ENCODE results near the gene FOXE3.
A peak's percentile ranks its signal among the peaks of the same experiment; 100 is the strongest.

FOXE3 gene

GRCh38 chr1:47384083-47384482, 32.0 kb upstream of the FOXE3 start:
- peaks cover 4 to 28% (median 13%) of the 10 kb centered on the region in 4 experiments for H3K36me3 ChIP-seq (ENCODE audit: control insufficient read depth in 4 of 4, insufficient read depth in 4 of 4, low read length in 3 of 4)
- CTCF ChIA-PET, result interaction anchor here (1.0 to 1.4 kb wide), 2 partner anchors 17 to 52 kb away, joined by 3 read pairs; no protein-coding TSS in a partner anchor
- POLR2A ChIA-PET, result no interaction called here
- H3K4me1 ChIP-seq (ENCODE audit: control extremely low read depth in 1 of 4, control insufficient read depth in 4 of 4, insufficient read depth in 4 of 4, low read length in 3 of 4), result no peaks in the 10 kb centered on the region
- H3K9me3 ChIP-seq (ENCODE audit: control extremely low read depth in 1 of 5, control insufficient read depth in 4 of 5, insufficient read depth in 2 of 5, low read depth in 1 of 5, low read length in 4 of 5), result no peaks in the 10 kb centered on the region
- DNase-seq, result no peak
- WGBS (ENCODE audit: insufficient coverage), result no CpG with 5 or more reads among the region's 3 CpGs
- no peak overlapping the region for H3K4me3 ChIP-seq (ENCODE audit: control insufficient read depth in 1 of 7, extremely low read depth in 1 of 7, insufficient read depth in 4 of 7, low read depth in 2 of 7, low read length in 6 of 7)
- H3K27me3 ChIP-seq (replicated peaks in 2 of 5; ENCODE audit: control insufficient read depth in 4 of 5, insufficient read depth in 5 of 5, low read length in 4 of 5), result peaks cover 0 to 3% (median 0%) of the 10 kb centered on the region in 5 experiments
- no peak overlapping the region for H3K27ac ChIP-seq (ENCODE audit: insufficient read depth in 1 of 2, low read depth in 1 of 2, low read length in 2 of 2, poor library complexity in 1 of 2, severe bottlenecking in 2 of 2)

GRCh38 chr1:47385020-47385419, 31.1 kb upstream of the FOXE3 start:
- Histone ChIP-seq H3K27ac (ENCODE audit: insufficient read depth in 1 of 2, low read depth in 1 of 2, low read length in 2 of 2, poor library complexity in 1 of 2, severe bottlenecking in 2 of 2) (no peak overlapping the region), H3K27me3 (replicated peaks in 2 of 5; ENCODE audit: control insufficient read depth in 4 of 5, insufficient read depth in 5 of 5, low read length in 4 of 5) (peaks cover 0 to 4% (median 0%) of the 10 kb centered on the region in 5 experiments), H3K4me3 (ENCODE audit: control insufficient read depth in 1 of 7, extremely low read depth in 1 of 7, insufficient read depth in 4 of 7, low read depth in 2 of 7, low read length in 6 of 7) (no peak overlapping the region), H3K9me3 (ENCODE audit: control extremely low read depth in 1 of 5, control insufficient read depth in 4 of 5, insufficient read depth in 2 of 5, low read depth in 1 of 5, low read length in 4 of 5) (no peaks in the 10 kb centered on the region), H3K4me1 (ENCODE audit: control extremely low read depth in 1 of 4, control insufficient read depth in 4 of 4, insufficient read depth in 4 of 4, low read length in 3 of 4) (no peaks in the 10 kb centered on the region), H3K36me3 (ENCODE audit: control insufficient read depth in 4 of 4, insufficient read depth in 4 of 4, low read length in 3 of 4) (peaks cover 4 to 21% (median 11%) of the 10 kb centered on the region in 4 experiments)
- 90% methylated on average over 2 of the region's 6 CpGs for WGBS (ENCODE audit: insufficient coverage)
- POLR2A ChIA-PET, result no interaction called here
- no peak for DNase-seq
- CTCF ChIA-PET, result no interaction called here

GRCh38 chr1:47386268-47386667, 29.8 kb upstream of the FOXE3 start:
- CTCF ChIA-PET, result interaction anchor here (0.9 to 4.8 kb wide), 4 partner anchors 18 to 340 kb away, joined by 3 to 30 read pairs (median 4); no protein-coding TSS in a partner anchor
- peaks cover 0 to 4% (median 0%) of the 10 kb centered on the region in 5 experiments for H3K27me3 ChIP-seq (replicated peaks in 2 of 5; ENCODE audit: control insufficient read depth in 4 of 5, insufficient read depth in 5 of 5, low read length in 4 of 5)
- 100% methylated on average over 3 of the region's 5 CpGs for WGBS (ENCODE audit: insufficient coverage)

GRCh38 chr1:47388030-47388890, 27.8 kb upstream of the FOXE3 start:
- no peaks in the 10 kb centered on the region for H3K9me3 ChIP-seq (ENCODE audit: control extremely low read depth in 1 of 5, control insufficient read depth in 4 of 5, insufficient read depth in 2 of 5, low read depth in 1 of 5, low read length in 4 of 5)
- POLR2A ChIA-PET, result interaction anchor here (0.8 kb wide), 1 partner anchor 339 kb away, joined by 3 read pairs; no protein-coding TSS in a partner anchor
- peaks cover 0 to 4% (median 0%) of the 10 kb centered on the region in 5 experiments for H3K27me3 ChIP-seq (replicated peaks in 2 of 5; ENCODE audit: control insufficient read depth in 4 of 5, insufficient read depth in 5 of 5, low read length in 4 of 5)
- CTCF ChIA-PET, result interaction anchor here (0.6 to 4.8 kb wide), 23 partner anchors 9 to 404 kb away, joined by 3 to 30 read pairs (median 4); no protein-coding TSS in a partner anchor
- H3K4me3 ChIP-seq (ENCODE audit: control insufficient read depth in 1 of 7, extremely low read depth in 1 of 7, insufficient read depth in 4 of 7, low read depth in 2 of 7, low read length in 6 of 7), result no peak overlapping the region
- WGBS (ENCODE audit: insufficient coverage), result 67% methylated on average over 5 of the region's 10 CpGs
- peaks cover 0 to 3% (median 2%) of the 10 kb centered on the region in 4 experiments for H3K36me3 ChIP-seq (ENCODE audit: control insufficient read depth in 4 of 4, insufficient read depth in 4 of 4, low read length in 3 of 4)
- H3K4me1 ChIP-seq (ENCODE audit: control extremely low read depth in 1 of 4, control insufficient read depth in 4 of 4, insufficient read depth in 4 of 4, low read length in 3 of 4), result no peaks in the 10 kb centered on the region
- peak in 1 of 3 donors; percentile 10 for DNase-seq
- H3K27ac ChIP-seq (ENCODE audit: insufficient read depth in 1 of 2, low read depth in 1 of 2, low read length in 2 of 2, poor library complexity in 1 of 2, severe bottlenecking in 2 of 2), result no peak overlapping the region

More at GRCh38 chr1:47386268-47386667, 29.8 kb upstream of the FOXE3 start:
- POLR2A ChIA-PET, result no interaction called here
- H3K27ac ChIP-seq (ENCODE audit: insufficient read depth in 1 of 2, low read depth in 1 of 2, low read length in 2 of 2, poor library complexity in 1 of 2, severe bottlenecking in 2 of 2), result no peak overlapping the region
- H3K36me3 ChIP-seq (ENCODE audit: control insufficient read depth in 4 of 4, insufficient read depth in 4 of 4, low read length in 3 of 4), result peaks cover 0 to 12% (median 7%) of the 10 kb centered on the region in 4 experiments
- H3K4me1 ChIP-seq (ENCODE audit: control extremely low read depth in 1 of 4, control insufficient read depth in 4 of 4, insufficient read depth in 4 of 4, low read length in 3 of 4), result no peaks in the 10 kb centered on the region
- H3K4me3 ChIP-seq (ENCODE audit: control insufficient read depth in 1 of 7, extremely low read depth in 1 of 7, insufficient read depth in 4 of 7, low read depth in 2 of 7, low read length in 6 of 7), result no peak overlapping the region
- no peak for DNase-seq
- no peaks in the 10 kb centered on the region for H3K9me3 ChIP-seq (ENCODE audit: control extremely low read depth in 1 of 5, control insufficient read depth in 4 of 5, insufficient read depth in 2 of 5, low read depth in 1 of 5, low read length in 4 of 5)

- WGBS (ENCODE audit: insufficient coverage), result 33% methylated on average over 3 of the region's 3 CpGs
- H3K4me1 ChIP-seq (ENCODE audit: control extremely low read depth in 1 of 4, control insufficient read depth in 4 of 4, insufficient read depth in 4 of 4, low read length in 3 of 4), result no peaks in the 10 kb centered on the region
- H3K9me3 ChIP-seq (ENCODE audit: control extremely low read depth in 1 of 5, control insufficient read depth in 4 of 5, insufficient read depth in 2 of 5, low read depth in 1 of 5, low read length in 4 of 5), result no peaks in the 10 kb centered on the region
- CTCF ChIA-PET, result interaction anchor here (0.6 to 4.8 kb wide), 26 partner anchors 9 to 403 kb away, joined by 3 to 30 read pairs (median 4); no protein-coding TSS in a partner anchor
- H3K36me3 ChIP-seq (ENCODE audit: control insufficient read depth in 4 of 4, insufficient read depth in 4 of 4, low read length in 3 of 4), result no peaks in the 10 kb centered on the region
- no peak overlapping the region for H3K27ac ChIP-seq (ENCODE audit: insufficient read depth in 1 of 2, low read depth in 1 of 2, low read length in 2 of 2, poor library complexity in 1 of 2, severe bottlenecking in 2 of 2)
- no peak overlapping the region for H3K4me3 ChIP-seq (ENCODE audit: control insufficient read depth in 1 of 7, extremely low read depth in 1 of 7, insufficient read depth in 4 of 7, low read depth in 2 of 7, low read length in 6 of 7)
- peak; percentile 32 to 57 (median 48) for DNase-seq
- peaks cover 0 to 4% (median 0%) of the 10 kb centered on the region in 5 experiments for H3K27me3 ChIP-seq (replicated peaks in 2 of 5; ENCODE audit: control insufficient read depth in 4 of 5, insufficient read depth in 5 of 5, low read length in 4 of 5)
- POLR2A ChIA-PET, result no interaction called here
Observed at GRCh38 chr1:47388891-47389238, 27.2 kb upstream of the FOXE3 start.

GRCh38 chr1:47389731-47390130, 26.4 kb upstream of the FOXE3 start:
- Histone ChIP-seq H3K27me3 (replicated peaks in 2 of 5; ENCODE audit: control insufficient read depth in 4 of 5, insufficient read depth in 5 of 5, low read length in 4 of 5) (peaks cover 0 to 5% (median 3%) of the 10 kb centered on the region in 5 experiments), H3K27ac (ENCODE audit: insufficient read depth in 1 of 2, low read depth in 1 of 2, low read length in 2 of 2, poor library complexity in 1 of 2, severe bottlenecking in 2 of 2) (no peak overlapping the region), H3K9me3 (ENCODE audit: control extremely low read depth in 1 of 5, control insufficient read depth in 4 of 5, insufficient read depth in 2 of 5, low read depth in 1 of 5, low read length in 4 of 5) (no peaks in the 10 kb centered on the region), H3K4me3 (ENCODE audit: control insufficient read depth in 1 of 7, extremely low read depth in 1 of 7, insufficient read depth in 4 of 7, low read depth in 2 of 7, low read length in 6 of 7) (no peak overlapping the region), H3K4me1 (ENCODE audit: control extremely low read depth in 1 of 4, control insufficient read depth in 4 of 4, insufficient read depth in 4 of 4, low read length in 3 of 4) (no peaks in the 10 kb centered on the region), H3K36me3 (ENCODE audit: control insufficient read depth in 4 of 4, insufficient read depth in 4 of 4, low read length in 3 of 4) (no peaks in the 10 kb centered on the region)
- no peak for DNase-seq
- whole genome bisulfite sequencing (ENCODE audit: insufficient coverage), result 33% methylated on average over 1 of the region's 2 CpGs
- CTCF ChIA-PET, result interaction anchor here (0.8 to 4.8 kb wide), 16 partner anchors 8 to 402 kb away, joined by 3 to 30 read pairs (median 6); no protein-coding TSS in a partner anchor
- POLR2A ChIA-PET, result no interaction called here

GRCh38 chr1:47390843-47391242, 25.2 kb upstream of the FOXE3 start:
- ChIA-PET CTCF (interaction anchor here (0.6 to 4.8 kb wide), 7 partner anchors 10 to 362 kb away, joined by 3 to 30 read pairs (median 6); no protein-coding TSS in a partner anchor), POLR2A (no interaction called here)
- no peaks in the 10 kb centered on the region for H3K36me3 ChIP-seq (ENCODE audit: control insufficient read depth in 4 of 4, insufficient read depth in 4 of 4, low read length in 3 of 4)
- no peak overlapping the region for H3K27ac ChIP-seq (ENCODE audit: insufficient read depth in 1 of 2, low read depth in 1 of 2, low read length in 2 of 2, poor library complexity in 1 of 2, severe bottlenecking in 2 of 2)
- peaks cover 0 to 5% (median 3%) of the 10 kb centered on the region in 5 experiments for H3K27me3 ChIP-seq (replicated peaks in 2 of 5; ENCODE audit: control insufficient read depth in 4 of 5, insufficient read depth in 5 of 5, low read length in 4 of 5)
- H3K4me3 ChIP-seq (ENCODE audit: control insufficient read depth in 1 of 7, extremely low read depth in 1 of 7, insufficient read depth in 4 of 7, low read depth in 2 of 7, low read length in 6 of 7), result no peak overlapping the region
- WGBS (ENCODE audit: insufficient coverage), result 50% methylated on average over 2 of the region's 2 CpGs
- H3K9me3 ChIP-seq (ENCODE audit: control extremely low read depth in 1 of 5, control insufficient read depth in 4 of 5, insufficient read depth in 2 of 5, low read depth in 1 of 5, low read length in 4 of 5), result no peaks in the 10 kb centered on the region
- no peaks in the 10 kb centered on the region for H3K4me1 ChIP-seq (ENCODE audit: control extremely low read depth in 1 of 4, control insufficient read depth in 4 of 4, insufficient read depth in 4 of 4, low read length in 3 of 4)
- DNase-seq, result no peak
